ENCODE results near the gene NAIF1.

The NAIF1 gene

GRCh38 chr9:128101690-128102089, 34.6 kb upstream of the NAIF1 start:
- no peak for DNase-seq

GRCh38 chr9:128101231-128101661, 34.1 kb upstream of the NAIF1 start:
- DNase-seq: no peak

- DNase-seq: no peak
Observed at GRCh38 chr9:128100581-128100980, 33.5 kb upstream of the NAIF1 start.

GRCh38 chr9:128099932-128100491, 32.9 kb upstream of the NAIF1 start:
- DNase-seq: no peak

GRCh38 chr9:128099231-128099931, 32.3 kb upstream of the NAIF1 start:
- no peak for DNase-seq

- peak; percentile 44 for DNase-seq
Observed at GRCh38 chr9:128098297-128099230, 31.4 kb upstream of the NAIF1 start.

- DNase-seq: no peak
Observed at GRCh38 chr9:128097543-128098296, 30.6 kb upstream of the NAIF1 start.

- DNase-seq: no peak
Observed at GRCh38 chr9:128096616-128097536, 29.8 kb upstream of the NAIF1 start.

- no peak for DNase-seq
Observed at GRCh38 chr9:128094950-128095544, 27.9 kb upstream of the NAIF1 start.

- DNase-seq: peak; percentile 87
Observed at GRCh38 chr9:128094166-128094949, 27.2 kb upstream of the NAIF1 start.

GRCh38 chr9:128093011-128093410, 25.9 kb upstream of the NAIF1 start:
- no peak for DNase-seq

GRCh38 chr9:128092199-128092977, 25.3 kb upstream of the NAIF1 start:
- DNase-seq: no peak

- DNase-seq: no peak
Observed at GRCh38 chr9:128091571-128091970, 24.5 kb upstream of the NAIF1 start.

GRCh38 chr9:128091144-128091543, 24.0 kb upstream of the NAIF1 start:
- DNase-seq: no peak

- no peak for DNase-seq
Observed at GRCh38 chr9:128089299-128089698, 22.2 kb upstream of the NAIF1 start.

GRCh38 chr9:128088253-128088945, 21.3 kb upstream of the NAIF1 start:
- no peak for DNase-seq

- no peak for DNase-seq
Observed at GRCh38 chr9:128087262-128087661, 20.1 kb upstream of the NAIF1 start.

GRCh38 chr9:128085943-128086342, 18.8 kb upstream of the NAIF1 start:
- no peak for DNase-seq

GRCh38 chr9:128084746-128085145, 17.6 kb upstream of the NAIF1 start:
- DNase-seq: no peak

Data from activated CD4-positive, alpha-beta T cell treated with anti-CD3 and anti-CD28 coated beads, Interleukin-10, Interleukin-2, amounts not matched to agents 100 ng/mL and 50 ng/mL, durations not matched to agents 16 hours and 8 hours (primary cell).